Mucosa of rectum (tissue), 2 donors: ENCODE measurements around the gene PDIA5.

Source experiments
- H3K27ac ChIP-seq, 2 donors: one replicate each; pipeline ENCODE4 v1.7.0; 2013; ENCODE audit warnings: inconsistent platforms in 2 of 2, low read depth in 2 of 2, low read length in 2 of 2
- H3K27me3 ChIP-seq, 2 donors: one replicate each; pipeline ENCODE4 v1.7.0; 2013; ENCODE audit warnings: low read length in 2 of 2; ENCODE audit not compliant: control insufficient read depth in 2 of 2, insufficient read depth in 2 of 2
- H3K36me3 ChIP-seq, 2 donors: one replicate each; pipeline ENCODE4 v1.7.0; 2013; ENCODE audit warnings: low read length in 2 of 2; ENCODE audit not compliant: control insufficient read depth in 2 of 2, insufficient read depth in 2 of 2
- H3K4me1 ChIP-seq, 2 donors: one replicate each; pipeline ENCODE4 v1.7.0; 2013; ENCODE audit warnings: low read length in 2 of 2, mild to moderate bottlenecking in 1 of 2; ENCODE audit not compliant: control insufficient read depth in 2 of 2, insufficient read depth in 2 of 2
- H3K4me3 ChIP-seq, 2 donors: one replicate each; pipeline ENCODE4 v1.7.0; 2013; ENCODE audit warnings: low read length in 2 of 2
- H3K9ac ChIP-seq, 2 donors: one replicate each; pipeline ENCODE4 v1.7.0; 2013; ENCODE audit warnings: low read length in 2 of 2, low read depth in 1 of 2, mild to moderate bottlenecking in 1 of 2
- H3K9me3 ChIP-seq, 2 donors: one replicate each; pipeline ENCODE4 v1.7.0; 2013; ENCODE audit warnings: low read length in 2 of 2; ENCODE audit not compliant: control insufficient read depth in 2 of 2
- donor health status: healthy.
- donor health status: Normal muscosa, but diverticular disease.

The PDIA5 gene

GRCh38 chr3:123054109-123054778 is 12.6 kb upstream of the PDIA5 start:
- H3K27me3 ChIP-seq = no peaks in the 10 kb centered on the region
- H3K4me3 ChIP-seq = no peak overlapping the region
- H3K9me3 ChIP-seq = no peaks in the 10 kb centered on the region
- H3K9ac ChIP-seq = no peak overlapping the region
- H3K27ac ChIP-seq = no peak overlapping the region
- H3K4me1 ChIP-seq = no peaks in the 10 kb centered on the region
- H3K36me3 ChIP-seq = no peaks in the 10 kb centered on the region

DNA sequence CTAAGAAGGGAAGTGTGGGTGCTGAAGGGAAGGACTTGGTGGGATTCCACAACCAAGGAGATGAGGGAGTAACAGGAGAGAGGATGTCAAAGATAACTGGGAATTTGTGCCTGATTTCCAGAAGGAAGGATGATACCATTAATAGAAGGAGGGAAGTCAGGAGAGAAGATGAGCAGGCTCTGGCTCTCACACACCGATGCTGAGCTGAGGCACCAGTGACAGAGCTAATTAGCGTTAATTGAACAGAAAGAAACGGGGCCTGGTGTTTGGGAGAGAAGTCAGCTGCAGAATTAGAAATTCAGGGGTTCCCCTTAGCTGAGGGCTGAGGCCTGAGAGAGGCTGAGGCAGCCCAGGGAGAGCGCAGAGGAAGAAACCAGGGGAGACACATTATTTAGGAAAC is 11.9 kb upstream of the PDIA5 start:
- Histone ChIP-seq H3K4me3 (no peak overlapping the region), H3K4me1 (no peaks in the 10 kb centered on the region), H3K9me3 (no peaks in the 10 kb centered on the region), H3K9ac (no peak overlapping the region), H3K27ac (no peak overlapping the region), H3K27me3 (no peaks in the 10 kb centered on the region), H3K36me3 (no peaks in the 10 kb centered on the region)

DNA sequence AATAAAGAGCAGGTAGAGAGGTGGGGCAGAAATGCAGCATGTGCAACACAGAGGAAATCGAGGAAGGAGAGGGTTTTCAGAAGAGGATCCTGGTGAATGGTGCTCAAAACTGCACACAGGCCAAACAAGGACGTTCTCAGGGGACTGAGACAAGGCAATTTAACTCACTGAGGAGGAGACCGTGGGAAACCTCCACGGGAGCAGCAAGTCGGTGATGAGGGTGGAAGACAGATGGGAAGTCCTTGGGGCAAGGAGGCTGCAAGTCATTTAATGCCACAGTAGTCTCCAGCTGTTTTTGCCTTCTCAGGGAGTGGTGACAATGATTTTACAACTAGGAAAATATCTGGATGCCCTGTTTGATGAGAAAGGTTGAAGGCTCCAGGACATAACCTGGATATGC is 11.5 kb upstream of the PDIA5 start:
- no peaks in the 10 kb centered on the region for H3K36me3 ChIP-seq

DNA sequence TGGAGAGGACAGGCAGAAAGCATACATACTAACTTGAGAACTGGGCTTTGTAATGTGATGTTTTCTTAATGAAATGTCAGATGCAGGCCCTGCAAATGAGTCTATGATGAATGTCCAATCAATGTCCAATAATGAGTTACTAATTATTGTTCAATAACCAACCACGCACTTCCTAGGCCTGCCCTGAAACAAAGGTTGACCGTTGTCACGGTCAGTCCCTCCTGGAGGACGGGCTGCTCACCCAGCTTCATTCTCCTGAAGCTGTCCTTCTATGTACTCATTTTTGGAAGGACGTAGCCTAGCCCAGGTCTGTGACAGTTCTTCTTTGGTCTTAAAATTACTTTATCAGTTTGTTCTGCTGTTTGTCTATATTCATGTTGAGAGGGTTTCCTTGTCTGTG is 8.3 kb upstream of the PDIA5 start:
- Histone ChIP-seq H3K27me3 (no peaks in the 10 kb centered on the region), H3K4me3 (no peak overlapping the region), H3K4me1 (no peaks in the 10 kb centered on the region), H3K9ac (no peak overlapping the region), H3K27ac (no peak overlapping the region), H3K36me3 (no peaks in the 10 kb centered on the region), H3K9me3 (no peaks in the 10 kb centered on the region)

More for the DNA sequence above, 11.5 kb upstream of the PDIA5 start:
- Histone ChIP-seq H3K9ac (no peak overlapping the region), H3K9me3 (no peaks in the 10 kb centered on the region), H3K4me1 (no peaks in the 10 kb centered on the region), H3K4me3 (no peak overlapping the region), H3K27me3 (no peaks in the 10 kb centered on the region), H3K27ac (no peak overlapping the region)

GRCh38 chr3:123060054-123060453 is 6.8 kb upstream of the PDIA5 start:
- Histone ChIP-seq H3K27me3 (no peaks in the 10 kb centered on the region), H3K9me3 (no peaks in the 10 kb centered on the region), H3K4me3 (no peak overlapping the region), H3K36me3 (no peaks in the 10 kb centered on the region), H3K27ac (no peak overlapping the region), H3K9ac (no peak overlapping the region), H3K4me1 (no peaks in the 10 kb centered on the region)

- Histone ChIP-seq H3K9me3 (no peaks in the 10 kb centered on the region), H3K9ac (no peak overlapping the region)
Observed at GRCh38 chr3:123061856-123062255, 5.0 kb upstream of the PDIA5 start.

GRCh38 chr3:123063034-123063433 is 3.8 kb upstream of the PDIA5 start:
- Histone ChIP-seq H3K4me1 (peaks cover 4 to 5% of the 10 kb centered on the region in 2 donors), H3K27me3 (no peaks in the 10 kb centered on the region), H3K4me3 (no peak overlapping the region), H3K27ac (no peak overlapping the region), H3K9me3 (no peaks in the 10 kb centered on the region), H3K9ac (no peak overlapping the region), H3K36me3 (no peaks in the 10 kb centered on the region)

More at GRCh38 chr3:123061856-123062255, 5.0 kb upstream of the PDIA5 start:
- H3K36me3 ChIP-seq = no peaks in the 10 kb centered on the region
- H3K27ac ChIP-seq = no peak overlapping the region
- H3K4me3 ChIP-seq = no peak overlapping the region
- H3K4me1 ChIP-seq = no peaks in the 10 kb centered on the region
- no peaks in the 10 kb centered on the region for H3K27me3 ChIP-seq

- H3K4me1 ChIP-seq = peaks cover 12 to 13% of the 10 kb centered on the region in 2 donors
- H3K36me3 ChIP-seq = no peaks in the 10 kb centered on the region
- H3K9ac ChIP-seq = no peak overlapping the region
- no peak overlapping the region for H3K27ac ChIP-seq
- no peak overlapping the region for H3K4me3 ChIP-seq
- H3K27me3 ChIP-seq = no peaks in the 10 kb centered on the region
- H3K9me3 ChIP-seq = no peaks in the 10 kb centered on the region
Observed at GRCh38 chr3:123064506-123064905, 2.3 kb upstream of the PDIA5 start.

GRCh38 chr3:123064914-123065313 is 1.9 kb upstream of the PDIA5 start:
- H3K4me3 ChIP-seq = no peak overlapping the region
- no peaks in the 10 kb centered on the region for H3K36me3 ChIP-seq
- H3K4me1 ChIP-seq = peaks cover 12 to 13% of the 10 kb centered on the region in 2 donors
- H3K9ac ChIP-seq = no peak overlapping the region
- H3K9me3 ChIP-seq = no peaks in the 10 kb centered on the region
- H3K27ac ChIP-seq = no peak overlapping the region
- no peaks in the 10 kb centered on the region for H3K27me3 ChIP-seq

GRCh38 chr3:123066599-123066895 is 278 bp upstream of the PDIA5 start:
- peaks cover 12 to 20% of the 10 kb centered on the region in 2 donors for H3K4me1 ChIP-seq
- H3K9me3 ChIP-seq = no peaks in the 10 kb centered on the region
- peak overlapping the region; percentile 62 to 83 for H3K4me3 ChIP-seq
- no peak overlapping the region for H3K27ac ChIP-seq
- H3K9ac ChIP-seq = peak overlapping the region in 1 of 2 donors; percentile 83
- no peaks in the 10 kb centered on the region for H3K27me3 ChIP-seq
- H3K36me3 ChIP-seq = no peaks in the 10 kb centered on the region
